Type B pancreatic cell (in vitro differentiated cells): ENCODE data around the gene INHBC. TPM values are rescaled to one million over a fixed set of nuclear protein-coding genes. Genes with fewer than 3 reads are reported as not detected.
A peak's percentile ranks its signal among the peaks of the same experiment; 100 is the strongest.
"Not testable (repeated sequence)": the region's sequence is repeated elsewhere in the genome, so short reads cannot be mapped to it uniquely, and the experiment has no call there.

Experiments used
- DNase-seq: peaks from one replicate; pipeline ENCODE4 v3.0.0; 2021; ENCODE audit warnings: mixed read lengths; ENCODE audit not compliant: unreplicated experiment; ENCODE audit errors: extremely low spot score
- H3K27ac Mint-ChIP-seq: 2 replicates; pipeline ENCODE4 v1.8.0; 2021; ENCODE audit warnings: mild to moderate bottlenecking, mixed read lengths
- H3K27me3 Mint-ChIP-seq: 2 replicates; pipeline ENCODE4 v1.8.0; 2021; ENCODE audit warnings: mixed read lengths
- H3K36me3 Mint-ChIP-seq: 2 replicates; pipeline ENCODE4 v1.8.0; 2021; ENCODE audit warnings: mixed read lengths
- H3K4me1 Mint-ChIP-seq: one replicate; pipeline ENCODE4 v1.8.0; 2021; ENCODE audit warnings: mixed read lengths; ENCODE audit not compliant: unreplicated experiment
- H3K4me3 Mint-ChIP-seq: 2 replicates; pipeline ENCODE4 v1.8.0; 2021; ENCODE audit warnings: mild to moderate bottlenecking, mixed read lengths
- H3K9me3 Mint-ChIP-seq: 2 replicates; pipeline ENCODE4 v1.8.0; 2021; ENCODE audit warnings: mixed read lengths
- total RNA-seq: library from RNA; stranded (reverse); gene quantifications from 2 replicates; pipeline ENCODE4 v1.2.1, GENCODE V29; 2021; ENCODE audit warnings: low replicate concordance
- TF ChIP-seq, protein P1 (sequence below): fragments of 200-600 bp; sonication (generic); conservative IDR thresholded peaks from 2 replicates; pipeline ENCODE4 v1.5.0; 2021; ENCODE audit warnings: antibody characterized with exemption, mild to moderate bottlenecking

The INHBC gene
- total RNA-seq, 1 donor from 2014 or later, result not detected

DNA sequence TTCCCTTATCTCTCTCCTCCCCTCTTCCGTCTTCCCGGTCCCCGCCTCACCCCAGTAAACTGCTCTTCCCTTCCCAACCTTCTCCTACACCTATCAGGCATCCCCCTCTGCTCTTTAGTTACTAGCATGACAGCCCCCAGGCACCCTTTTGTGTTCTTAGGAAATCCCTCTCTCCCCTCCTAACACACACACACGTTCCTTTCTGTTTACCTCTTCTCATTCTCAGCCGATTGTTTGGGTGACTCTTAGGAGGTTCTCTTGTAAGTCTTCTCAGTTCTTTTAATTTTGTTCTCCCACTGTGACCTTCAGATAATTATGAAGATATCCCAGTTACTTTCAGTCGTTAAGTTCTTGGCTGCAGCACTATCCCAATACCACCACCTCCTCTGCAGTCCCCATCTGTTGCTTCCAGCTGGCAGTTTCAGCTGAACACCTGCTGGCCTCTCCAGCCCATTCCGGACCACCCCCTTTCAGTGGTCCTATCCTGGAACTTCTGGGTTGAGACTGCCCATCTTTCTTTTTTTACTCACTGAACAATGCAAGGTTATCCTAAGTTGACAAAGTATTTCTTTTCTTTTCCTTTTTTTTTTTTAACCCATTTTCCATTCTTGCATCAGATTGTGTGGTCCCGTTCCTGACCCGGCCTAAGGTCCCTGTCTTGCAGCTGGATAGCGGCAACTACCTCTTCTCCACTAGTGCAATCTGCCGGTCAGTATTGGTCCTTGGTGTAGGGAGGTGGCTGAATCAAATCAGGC lies 54.0 kb downstream of the INHBC start:
- H3K4me1 Mint-ChIP-seq, result peaks cover 13% of the 10 kb centered on the region
- no peaks in the 10 kb centered on the region for H3K27me3 Mint-ChIP-seq
- peak overlapping the region; percentile 100 for H3K4me3 Mint-ChIP-seq
- H3K9me3 Mint-ChIP-seq, result no peaks in the 10 kb centered on the region
- TF ChIP-seq, protein P1, sequence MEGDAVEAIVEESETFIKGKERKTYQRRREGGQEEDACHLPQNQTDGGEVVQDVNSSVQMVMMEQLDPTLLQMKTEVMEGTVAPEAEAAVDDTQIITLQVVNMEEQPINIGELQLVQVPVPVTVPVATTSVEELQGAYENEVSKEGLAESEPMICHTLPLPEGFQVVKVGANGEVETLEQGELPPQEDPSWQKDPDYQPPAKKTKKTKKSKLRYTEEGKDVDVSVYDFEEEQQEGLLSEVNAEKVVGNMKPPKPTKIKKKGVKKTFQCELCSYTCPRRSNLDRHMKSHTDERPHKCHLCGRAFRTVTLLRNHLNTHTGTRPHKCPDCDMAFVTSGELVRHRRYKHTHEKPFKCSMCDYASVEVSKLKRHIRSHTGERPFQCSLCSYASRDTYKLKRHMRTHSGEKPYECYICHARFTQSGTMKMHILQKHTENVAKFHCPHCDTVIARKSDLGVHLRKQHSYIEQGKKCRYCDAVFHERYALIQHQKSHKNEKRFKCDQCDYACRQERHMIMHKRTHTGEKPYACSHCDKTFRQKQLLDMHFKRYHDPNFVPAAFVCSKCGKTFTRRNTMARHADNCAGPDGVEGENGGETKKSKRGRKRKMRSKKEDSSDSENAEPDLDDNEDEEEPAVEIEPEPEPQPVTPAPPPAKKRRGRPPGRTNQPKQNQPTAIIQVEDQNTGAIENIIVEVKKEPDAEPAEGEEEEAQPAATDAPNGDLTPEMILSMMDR, result no peak
- peaks cover 24% of the 10 kb centered on the region for H3K36me3 Mint-ChIP-seq
- no peak for DNase-seq
- H3K27ac Mint-ChIP-seq, result peak overlapping the region; percentile 92

DNA sequence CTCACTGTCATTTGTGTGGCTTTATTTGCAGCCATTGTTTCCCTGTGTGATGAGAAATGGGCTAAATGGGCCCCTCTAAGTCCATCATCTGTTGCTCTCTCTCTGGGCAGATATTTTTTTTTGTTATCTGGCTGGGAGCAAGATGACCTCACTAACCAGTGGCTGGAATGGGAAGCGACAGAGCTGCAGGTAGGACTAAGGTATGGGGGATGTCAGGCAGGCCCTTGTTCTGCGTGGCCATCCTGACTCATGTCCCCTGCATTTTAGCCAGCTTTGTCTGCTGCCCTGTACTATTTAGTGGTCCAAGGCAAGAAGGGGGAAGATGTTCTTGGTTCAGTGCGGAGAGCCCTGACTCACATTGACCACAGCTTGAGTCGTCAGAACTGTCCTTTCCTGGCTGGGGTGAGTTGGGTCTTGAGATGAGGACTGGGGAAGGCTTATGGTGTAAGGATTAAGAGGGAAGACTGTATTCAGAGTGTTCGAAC lies 54.6 kb downstream of the INHBC start:
- no peak for DNase-seq
- H3K36me3 Mint-ChIP-seq, result peaks cover 24% of the 10 kb centered on the region
- peak overlapping the region; percentile 92 for H3K27ac Mint-ChIP-seq
- no peaks in the 10 kb centered on the region for H3K9me3 Mint-ChIP-seq
- H3K4me3 Mint-ChIP-seq, result peak overlapping the region; percentile 100
- peaks cover 13% of the 10 kb centered on the region for H3K4me1 Mint-ChIP-seq
- TF ChIP-seq, protein P1, result no peak
- H3K27me3 Mint-ChIP-seq, result no peaks in the 10 kb centered on the region

DNA sequence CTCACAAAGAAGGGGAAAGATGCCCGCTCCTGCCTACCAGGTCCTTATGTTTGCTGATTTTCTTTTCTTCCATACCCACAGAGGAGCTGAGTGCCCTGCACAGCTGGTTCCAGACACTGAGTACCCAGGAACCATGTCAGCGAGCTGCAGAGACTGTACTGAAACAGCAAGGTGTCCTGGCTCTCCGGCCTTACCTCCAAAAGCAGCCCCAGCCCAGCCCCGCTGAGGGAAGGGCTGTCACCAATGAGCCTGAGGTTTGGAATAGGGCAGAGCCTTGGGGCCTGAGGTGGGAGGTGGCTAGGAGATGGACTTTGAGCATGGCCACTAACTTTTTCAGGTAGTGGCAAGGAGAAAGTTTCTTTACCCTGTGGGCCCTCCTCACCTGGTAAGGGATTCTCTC lies 55.5 kb downstream of the INHBC start:
- Mint-ChIP-seq H3K4me3 (no peak overlapping the region), H3K27me3 (no peaks in the 10 kb centered on the region), H3K9me3 (no peaks in the 10 kb centered on the region), H3K4me1 (peaks cover 13% of the 10 kb centered on the region), H3K27ac (no peak overlapping the region), H3K36me3 (peaks cover 24% of the 10 kb centered on the region)
- DNase-seq, result no peak
- TF ChIP-seq, protein P1, result no peak

DNA sequence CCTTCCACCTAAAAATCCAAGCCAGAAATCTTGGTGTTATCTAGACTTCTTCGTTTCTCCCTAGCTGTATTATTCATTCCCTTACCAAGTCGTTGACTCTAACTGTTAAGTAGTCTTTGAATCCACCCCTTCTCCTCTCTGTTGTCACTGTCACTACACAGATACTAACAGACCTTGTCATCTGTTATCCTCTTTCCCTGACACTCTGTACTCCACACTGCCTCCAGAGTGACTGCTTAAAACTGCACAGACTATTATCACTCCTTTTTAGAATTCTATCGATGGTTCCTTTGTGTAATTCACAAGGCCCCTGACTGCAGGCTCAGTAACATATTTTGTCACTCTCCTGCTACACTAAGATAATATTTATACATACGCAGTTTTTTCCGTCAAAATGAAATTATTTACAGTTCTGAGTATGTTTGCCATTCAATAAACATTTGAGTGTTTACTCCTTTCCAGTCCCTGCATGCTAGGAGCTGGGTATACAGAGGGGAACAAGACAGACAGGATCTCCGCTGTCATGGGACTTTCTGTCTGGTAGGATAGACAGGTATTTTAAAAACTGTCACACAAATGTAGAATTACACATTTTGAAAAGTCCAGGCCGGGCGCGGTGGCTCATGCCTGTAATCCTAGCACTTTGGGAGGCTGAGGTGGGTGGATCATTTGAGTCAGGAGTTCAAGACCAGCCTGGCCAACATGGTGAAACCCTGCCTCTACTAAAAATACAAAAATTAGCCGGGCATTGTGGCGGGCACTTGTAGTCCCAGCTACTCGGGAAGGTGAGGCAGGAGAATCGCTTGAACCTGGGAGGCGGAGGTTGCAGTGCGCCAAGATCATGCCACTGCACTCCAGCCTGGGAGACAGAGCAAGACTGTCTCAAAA lies 57.1 kb downstream of the INHBC start:
- peaks cover 13% of the 10 kb centered on the region for H3K4me1 Mint-ChIP-seq
- peak overlapping the region; percentile 58 for H3K27ac Mint-ChIP-seq
- TF ChIP-seq, protein P1, result peak; percentile 44
- DNase-seq, result no peak
- H3K36me3 Mint-ChIP-seq, result peaks cover 24% of the 10 kb centered on the region
- peak overlapping the region; percentile 59 for H3K4me3 Mint-ChIP-seq
- H3K9me3 Mint-ChIP-seq, result no peaks in the 10 kb centered on the region
- H3K27me3 Mint-ChIP-seq, result no peaks in the 10 kb centered on the region

DNA sequence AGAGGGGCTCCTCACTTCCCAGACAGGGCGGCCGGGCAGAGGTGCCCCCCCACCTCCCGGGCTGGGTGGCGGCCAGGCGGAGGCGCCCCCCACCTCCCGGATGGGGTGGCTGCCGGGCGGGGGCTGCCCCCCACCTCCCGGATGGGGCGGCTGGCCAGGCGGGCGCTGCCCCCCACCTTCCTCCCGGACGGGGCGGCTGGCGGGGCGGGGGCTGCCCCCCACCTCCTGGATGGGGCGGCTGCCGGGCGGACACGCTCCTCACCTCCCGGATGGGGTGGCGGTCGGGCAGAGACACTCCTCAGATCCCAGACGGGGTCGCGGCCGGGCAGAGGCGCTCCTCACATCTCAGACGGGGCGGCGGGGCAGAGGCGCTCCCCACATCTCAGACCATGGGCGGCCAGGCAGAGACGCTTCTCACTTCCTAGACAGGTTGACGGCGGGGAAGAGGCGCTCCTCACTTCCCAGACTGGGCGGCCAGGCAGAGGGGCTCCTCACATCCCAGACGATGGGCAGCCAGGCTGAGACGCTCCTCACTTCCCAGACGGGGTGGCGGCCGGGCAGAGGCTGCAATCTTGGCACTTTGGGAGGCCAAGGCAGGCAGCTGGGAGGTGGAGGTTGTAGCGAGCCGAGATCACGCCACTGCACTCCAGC lies 60.6 kb downstream of the INHBC start:
- H3K27ac Mint-ChIP-seq, DNase-seq, H3K9me3 Mint-ChIP-seq, H3K4me3 Mint-ChIP-seq, H3K4me1 Mint-ChIP-seq, H3K27me3 Mint-ChIP-seq: not testable (repeated sequence)
- peaks cover 34% of the 10 kb centered on the region for H3K36me3 Mint-ChIP-seq
